GM12801 (cell line): ENCODE measurements around the gene TAS2R4.

Source experiments
- TF ChIP-seq, protein P1 (sequence below): IDR thresholded peaks from one replicate; pipeline ENCODE4 v1.5.1; 2011; ENCODE audit warnings: control low read depth; ENCODE audit not compliant: insufficient read length; ENCODE audit errors: extremely low read depth

The TAS2R4 gene, protein sequence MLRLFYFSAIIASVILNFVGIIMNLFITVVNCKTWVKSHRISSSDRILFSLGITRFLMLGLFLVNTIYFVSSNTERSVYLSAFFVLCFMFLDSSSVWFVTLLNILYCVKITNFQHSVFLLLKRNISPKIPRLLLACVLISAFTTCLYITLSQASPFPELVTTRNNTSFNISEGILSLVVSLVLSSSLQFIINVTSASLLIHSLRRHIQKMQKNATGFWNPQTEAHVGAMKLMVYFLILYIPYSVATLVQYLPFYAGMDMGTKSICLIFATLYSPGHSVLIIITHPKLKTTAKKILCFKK

DNA sequence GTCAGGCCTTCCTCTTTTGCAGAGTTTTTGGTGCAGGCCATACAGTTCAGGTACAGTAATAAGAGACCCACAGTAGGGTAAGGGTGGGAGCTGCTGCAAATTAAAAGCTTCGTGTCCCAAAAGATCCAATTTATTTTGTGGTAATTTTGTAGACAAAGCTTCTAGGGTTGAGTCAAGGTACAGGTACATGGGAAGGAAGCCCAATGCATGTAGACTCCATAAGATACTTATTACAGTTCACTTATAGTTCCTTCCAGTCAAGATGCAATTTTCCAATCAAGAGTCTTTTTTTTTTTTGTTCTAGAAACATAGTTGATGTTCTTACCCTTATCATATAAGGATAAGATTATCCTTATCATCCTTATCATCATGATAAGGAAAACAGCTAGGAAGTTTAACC lies at the start of gene TAS2R4:
TSS of gene TAS2R4 (plus strand) at position 301 of the 400 bp plus-strand sequence. CDS start 1,815 bp downstream, outside the sequence.
- TF ChIP-seq, protein P1, sequence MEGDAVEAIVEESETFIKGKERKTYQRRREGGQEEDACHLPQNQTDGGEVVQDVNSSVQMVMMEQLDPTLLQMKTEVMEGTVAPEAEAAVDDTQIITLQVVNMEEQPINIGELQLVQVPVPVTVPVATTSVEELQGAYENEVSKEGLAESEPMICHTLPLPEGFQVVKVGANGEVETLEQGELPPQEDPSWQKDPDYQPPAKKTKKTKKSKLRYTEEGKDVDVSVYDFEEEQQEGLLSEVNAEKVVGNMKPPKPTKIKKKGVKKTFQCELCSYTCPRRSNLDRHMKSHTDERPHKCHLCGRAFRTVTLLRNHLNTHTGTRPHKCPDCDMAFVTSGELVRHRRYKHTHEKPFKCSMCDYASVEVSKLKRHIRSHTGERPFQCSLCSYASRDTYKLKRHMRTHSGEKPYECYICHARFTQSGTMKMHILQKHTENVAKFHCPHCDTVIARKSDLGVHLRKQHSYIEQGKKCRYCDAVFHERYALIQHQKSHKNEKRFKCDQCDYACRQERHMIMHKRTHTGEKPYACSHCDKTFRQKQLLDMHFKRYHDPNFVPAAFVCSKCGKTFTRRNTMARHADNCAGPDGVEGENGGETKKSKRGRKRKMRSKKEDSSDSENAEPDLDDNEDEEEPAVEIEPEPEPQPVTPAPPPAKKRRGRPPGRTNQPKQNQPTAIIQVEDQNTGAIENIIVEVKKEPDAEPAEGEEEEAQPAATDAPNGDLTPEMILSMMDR = no peak

DNA sequence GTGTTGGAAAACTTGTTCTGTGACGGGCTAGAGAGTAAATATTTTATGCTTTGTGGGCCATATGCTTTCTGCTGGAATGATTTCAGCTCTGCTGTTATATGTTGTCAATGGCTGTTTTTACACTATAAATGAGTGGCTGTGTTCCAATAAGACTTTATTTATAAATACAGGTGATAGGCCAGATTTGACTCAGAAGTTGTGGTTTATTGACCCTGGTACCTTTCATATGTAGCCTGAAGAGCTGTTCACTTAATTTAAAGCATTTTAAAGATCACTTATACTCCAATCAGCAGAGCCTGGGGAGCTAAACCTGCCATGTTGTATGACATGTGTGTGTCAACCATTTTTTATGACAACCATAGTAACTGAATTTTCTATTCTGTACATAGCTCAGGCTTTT lies 47.5 kb upstream of the TAS2R4 start:
- TF ChIP-seq, protein P1 = no peak

DNA sequence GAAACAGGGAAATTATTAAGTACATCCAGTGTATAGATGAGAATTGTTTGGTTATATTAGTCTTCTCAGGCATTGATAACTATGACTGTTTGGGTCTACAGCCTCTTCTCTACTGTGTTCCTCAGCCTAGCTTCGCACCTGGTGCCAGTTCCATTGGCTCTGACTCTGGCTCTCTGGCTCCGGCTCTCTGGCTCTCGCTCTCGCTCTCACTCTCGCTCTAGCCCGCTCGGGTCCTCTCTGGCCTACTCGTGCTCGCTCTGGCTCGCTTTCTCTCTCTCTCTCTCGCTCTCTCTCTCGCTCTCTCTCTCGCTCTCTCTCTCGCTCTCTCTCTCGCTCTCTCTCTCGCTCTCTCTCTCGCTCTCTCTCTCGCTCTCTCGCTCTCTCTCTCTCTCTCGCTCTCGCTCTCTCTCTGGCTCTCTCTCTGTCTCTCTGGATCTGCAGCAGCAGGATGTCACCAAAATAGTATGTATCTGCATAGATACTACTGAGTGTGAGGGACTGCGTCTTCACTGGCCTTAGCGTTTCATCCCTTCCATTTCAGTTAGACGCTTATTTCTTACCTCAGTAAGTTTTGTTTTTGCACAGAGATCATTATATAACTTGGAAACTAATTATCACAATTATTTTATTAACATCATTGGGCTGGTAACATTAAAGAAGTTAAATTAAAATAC lies 44.9 kb upstream of the TAS2R4 start:
- TF ChIP-seq, protein P1 = no peak

DNA sequence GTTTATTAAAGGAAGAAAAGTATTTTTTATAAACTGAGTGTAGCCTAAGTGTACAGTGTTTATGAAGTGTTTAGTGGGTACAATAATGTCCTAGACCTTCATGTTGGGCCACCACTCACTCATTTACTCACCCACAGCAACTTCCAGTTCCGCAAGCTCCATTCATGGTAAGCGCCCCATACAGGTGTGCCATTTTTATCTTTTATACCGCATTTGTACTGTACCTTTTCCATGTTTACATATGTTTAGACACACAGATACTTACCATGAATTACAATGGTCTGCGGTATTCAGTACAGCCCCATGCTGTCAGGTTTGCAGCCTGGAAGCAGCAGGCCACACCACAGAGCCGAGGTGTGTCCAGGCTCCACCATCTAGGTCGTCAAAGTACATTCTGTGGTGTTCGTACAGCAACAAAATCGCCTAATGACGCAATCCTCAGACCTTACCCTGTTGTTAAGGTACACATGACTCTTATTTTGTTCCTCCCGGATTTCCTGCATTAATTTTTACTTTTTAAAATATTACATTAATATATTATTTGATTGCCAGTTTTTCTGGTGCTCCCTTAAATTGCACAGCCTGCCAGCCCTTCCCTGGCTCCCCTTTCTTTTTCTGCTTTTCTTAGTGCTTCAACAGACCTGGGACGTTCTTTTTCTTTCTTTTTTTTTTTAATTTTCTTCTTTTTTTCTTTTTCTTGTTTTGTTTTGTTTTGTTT lies 39.2 kb upstream of the TAS2R4 start:
- TF ChIP-seq, protein P1 = no peak

DNA sequence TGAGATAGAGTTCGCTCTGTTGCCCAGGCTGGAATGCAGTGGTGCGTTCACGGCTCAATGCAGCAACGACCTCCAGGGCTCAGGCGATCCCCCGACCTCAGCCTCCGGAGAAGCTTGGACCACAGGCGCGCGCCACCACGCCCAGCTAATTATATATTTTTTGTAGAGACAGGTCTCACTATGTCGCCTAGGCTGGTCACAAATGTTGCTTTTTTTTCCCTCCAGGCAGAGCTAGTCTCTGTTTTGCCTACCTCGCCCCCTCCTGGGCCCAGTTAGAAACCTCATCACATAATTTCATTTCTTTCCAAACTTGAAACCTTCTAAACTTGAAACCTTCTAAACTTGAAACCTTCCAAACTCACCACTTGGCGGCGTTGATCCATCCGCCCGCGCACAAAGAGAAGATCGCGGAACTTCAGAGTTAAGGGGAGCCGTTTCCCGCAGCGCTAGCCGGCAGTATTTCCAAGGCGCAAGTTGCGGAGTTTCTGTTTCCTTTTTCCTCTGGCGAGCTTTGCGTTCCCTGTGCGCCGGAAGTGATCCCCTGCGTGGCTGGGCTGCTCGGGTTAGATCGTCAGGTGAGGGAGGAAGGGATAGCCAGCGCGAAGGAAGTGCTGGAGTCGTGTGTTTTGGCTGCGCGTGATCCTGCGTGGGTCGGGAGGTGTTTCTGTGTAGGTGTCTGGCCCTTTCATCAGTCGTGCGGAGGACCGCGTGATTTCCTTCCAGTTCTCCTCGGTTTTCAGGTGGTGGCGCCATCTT lies 38.5 kb upstream of the TAS2R4 start, which contains the start of gene SSBP1:
TSS of gene SSBP1 (plus strand) at position 523 of the 756 bp plus-strand sequence. CDS start 809 bp downstream, outside the sequence.
- TF ChIP-seq, protein P1 = peak; percentile 28

DNA sequence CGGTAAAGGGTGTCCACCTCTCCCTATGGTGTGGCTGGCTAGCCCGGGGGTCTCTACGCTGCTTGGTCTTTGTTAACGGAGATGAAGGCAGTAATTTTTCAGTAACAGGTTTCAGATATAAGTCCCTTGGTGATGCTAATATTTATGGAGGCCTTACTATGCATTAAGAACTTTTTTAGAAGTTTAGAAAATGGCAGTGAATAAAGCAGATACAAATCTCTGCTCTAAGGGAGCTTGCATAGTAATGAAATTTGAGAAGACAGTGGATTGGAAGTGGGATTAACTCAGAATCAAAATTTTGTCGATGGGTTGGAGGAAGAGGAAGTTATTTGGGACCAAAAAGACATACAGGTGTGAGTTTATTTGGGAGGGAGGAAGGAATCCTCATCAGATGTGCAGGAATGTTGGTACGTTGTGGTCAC lies 37.9 kb upstream of the TAS2R4 start:
- TF ChIP-seq, protein P1 = no peak
